Glomerular visceral epithelial cell (primary cell): ENCODE results near the gene RELB.

ENCODE experiments used
- DNase-seq: peaks from one replicate; pipeline ENCODE4 v3.0.0-alpha.2; 2016; ENCODE audit errors: extremely low spot score

Gene RELB

DNA sequence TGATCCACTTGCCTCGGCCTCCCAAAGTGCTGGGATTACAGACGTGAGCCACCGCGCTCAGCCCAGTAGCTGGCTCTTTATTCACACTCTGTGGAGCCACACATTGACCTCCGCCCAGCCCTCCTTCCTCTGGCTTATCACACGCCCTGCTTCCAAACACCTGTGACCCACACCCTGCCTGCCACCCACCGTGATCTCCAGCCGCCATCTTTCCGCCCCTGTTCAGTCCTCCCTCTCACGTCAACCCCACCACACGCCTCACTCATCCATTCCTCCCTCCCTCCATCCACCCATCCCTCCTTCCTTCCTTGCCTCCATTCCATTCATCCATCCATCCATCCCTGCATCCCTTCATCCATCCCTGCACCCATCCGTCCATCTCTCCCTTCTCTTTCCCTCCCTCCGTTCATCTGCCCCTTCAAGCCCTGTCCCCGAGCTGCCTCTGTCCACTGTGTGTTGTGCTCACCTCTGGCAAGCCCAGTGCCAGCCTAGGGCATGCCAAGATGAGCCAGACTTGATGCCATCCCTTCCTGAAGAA is 57.4 kb downstream of the RELB start:
- DNase-seq, result no peak

GRCh38 chr19:45059258-45059965 is 58.1 kb downstream of the RELB start:
- DNase-seq, result peak; percentile 85

DNA sequence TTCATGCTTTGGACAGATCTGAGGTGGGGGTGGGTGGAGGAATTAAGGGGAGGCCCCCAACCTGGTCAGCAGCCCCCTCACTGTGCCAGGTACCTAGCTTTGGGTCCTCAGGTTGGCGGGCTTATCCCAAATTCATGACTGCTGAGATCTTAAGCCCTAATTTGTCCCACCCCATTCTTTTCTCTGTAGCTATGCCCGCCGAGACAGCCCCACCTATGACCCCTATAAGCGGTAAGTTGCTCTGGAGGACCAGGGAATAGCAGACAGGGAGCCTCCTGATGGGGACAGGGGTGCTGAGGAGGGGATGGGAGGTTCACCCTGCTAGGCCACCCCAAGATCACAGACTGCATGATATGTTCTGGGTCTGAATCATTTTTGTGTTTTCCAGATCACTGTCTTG is 60.7 kb downstream of the RELB start:
- DNase-seq, result no peak

GRCh38 chr19:45063851-45064801 is 62.9 kb downstream of the RELB start:
- DNase-seq, result no peak

DNA sequence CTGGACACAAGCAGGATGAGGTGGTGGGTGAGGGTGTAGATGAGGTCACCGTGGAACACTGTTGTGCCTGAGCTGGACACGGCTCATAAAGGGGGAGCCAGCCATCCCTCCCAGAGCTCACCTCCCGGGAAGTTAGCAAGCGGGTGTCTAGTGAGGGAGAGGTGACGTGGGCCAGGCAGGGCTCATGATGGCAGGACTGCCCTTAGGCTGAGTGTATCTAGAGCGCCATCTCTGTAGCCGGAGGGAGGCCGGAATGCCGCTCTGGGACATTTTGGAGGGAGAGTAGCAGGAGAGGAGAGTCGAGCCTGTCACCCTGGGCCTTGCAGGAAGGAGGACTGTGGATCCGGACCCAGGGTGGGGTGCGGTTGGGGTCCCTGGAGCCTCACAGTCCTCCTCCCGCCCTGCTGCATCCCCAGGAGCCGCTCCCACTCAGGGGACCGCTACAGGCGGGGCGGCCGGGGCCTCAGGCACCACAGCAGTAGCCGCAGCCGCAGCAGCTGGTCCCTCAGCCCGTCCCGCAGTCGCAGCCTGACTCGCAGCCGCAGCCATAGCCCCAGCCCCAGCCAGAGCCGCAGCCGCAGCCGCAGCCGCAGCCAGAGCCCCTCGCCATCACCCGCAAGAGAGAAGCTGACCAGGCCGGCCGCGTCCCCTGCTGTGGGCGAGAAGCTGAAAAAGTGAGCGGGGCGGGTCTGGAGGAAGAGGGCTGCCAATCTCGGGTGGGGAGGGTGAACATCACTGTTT is 65.8 kb downstream of the RELB start:
- DNase-seq, result no peak

DNA sequence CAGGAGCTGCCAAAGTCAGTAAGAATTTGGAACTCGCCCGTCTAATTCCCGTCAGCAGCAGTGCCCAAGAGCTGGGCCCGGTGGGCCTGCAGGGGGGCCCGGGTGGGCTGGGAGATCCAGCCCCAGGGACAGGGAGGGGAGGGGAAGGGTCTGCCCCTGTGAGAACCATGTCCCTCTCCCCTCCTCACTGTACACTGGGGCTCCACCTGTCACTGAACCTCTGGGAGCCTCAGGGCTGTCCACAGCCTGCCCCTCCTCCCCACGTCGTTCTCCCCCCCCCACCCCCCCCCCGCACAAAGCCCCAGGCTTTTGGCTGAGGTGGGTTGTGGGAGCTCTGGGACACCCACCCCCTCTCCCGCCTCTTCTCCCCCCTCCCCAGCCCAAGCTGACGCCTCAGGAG is 66.8 kb downstream of the RELB start:
- no peak for DNase-seq

- DNase-seq, result no peak
Measured at GRCh38 chr19:45069056-45069455, 67.8 kb downstream of the RELB start.

GRCh38 chr19:45070214-45070613 is 69.0 kb downstream of the RELB start:
- no peak for DNase-seq

DNA sequence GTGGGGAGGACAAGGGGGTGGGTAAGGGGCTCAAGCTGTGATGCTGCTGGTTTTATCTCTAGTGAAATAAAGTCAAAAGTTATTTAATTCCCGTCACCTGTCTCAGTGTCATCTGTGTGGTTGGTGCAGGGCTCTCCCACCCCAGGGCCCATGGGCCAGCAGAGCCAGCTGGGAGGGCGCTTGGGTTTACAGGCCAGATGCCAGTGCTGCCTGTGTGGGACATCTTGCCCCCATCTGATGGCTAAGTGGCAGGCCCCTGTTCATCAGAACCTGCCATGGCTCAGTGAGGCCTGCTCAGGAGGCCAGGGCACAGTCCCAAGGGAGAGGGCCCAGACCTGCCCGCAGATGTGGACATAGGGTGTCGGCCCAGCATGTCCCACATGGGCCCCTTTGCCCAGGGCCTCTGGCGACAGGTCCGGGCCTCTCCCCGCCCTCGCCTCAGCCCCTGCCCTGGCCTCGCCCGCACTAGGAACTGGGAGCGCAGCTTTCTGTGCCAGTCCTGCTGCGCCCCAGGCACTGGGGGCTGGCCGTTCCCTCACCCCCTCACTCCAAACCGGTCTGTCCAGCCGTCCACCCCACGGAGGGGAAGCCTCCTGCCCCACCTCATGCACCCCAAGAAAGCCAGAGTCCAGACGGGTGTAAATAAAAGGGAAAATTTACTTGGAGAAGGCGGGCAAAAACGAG is 69.7 kb downstream of the RELB start:
- no peak for DNase-seq

GRCh38 chr19:45071545-45071938 is 70.3 kb downstream of the RELB start:
- no peak for DNase-seq

DNA sequence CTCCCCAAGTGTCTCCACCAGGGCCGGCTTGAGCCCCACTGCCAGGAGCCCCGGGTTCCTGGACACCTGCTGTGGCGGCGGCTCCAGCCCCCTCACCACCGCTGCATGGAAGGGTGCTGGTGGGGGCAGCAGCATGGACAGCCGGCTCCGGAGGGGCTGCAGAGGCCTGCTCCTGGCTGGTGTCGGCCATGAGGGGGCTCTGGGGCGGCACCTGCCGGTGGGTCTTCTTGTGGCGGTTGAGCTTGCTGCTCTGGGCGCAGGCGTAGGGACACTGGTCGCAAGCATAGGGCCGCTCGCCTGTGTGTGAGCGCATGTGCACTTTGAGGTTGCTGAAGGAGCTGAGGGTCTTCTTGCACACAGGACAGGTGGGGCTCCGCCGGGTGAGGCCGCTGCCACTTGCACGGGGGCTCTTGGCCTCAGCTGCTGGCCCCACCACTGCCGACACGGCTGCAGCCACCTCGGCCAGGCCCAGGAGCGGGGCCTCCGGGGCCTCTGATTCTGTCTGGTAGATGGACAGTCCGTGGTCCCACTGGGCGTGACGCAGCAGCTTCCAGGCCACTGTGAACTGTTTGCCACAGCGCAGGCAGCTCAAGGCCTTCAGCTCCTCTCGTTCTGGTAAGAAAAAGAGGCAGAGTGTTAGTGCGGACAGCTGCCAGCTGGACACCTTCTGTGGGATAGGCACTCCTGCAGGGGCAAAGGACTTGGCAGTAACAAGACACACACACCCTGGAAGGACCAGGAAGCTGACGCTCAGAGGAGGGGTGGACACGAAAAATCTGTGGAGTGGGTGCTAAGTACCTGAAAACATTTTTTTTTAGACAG is 70.9 kb downstream of the RELB start:
- no peak for DNase-seq

GRCh38 chr19:45074744-45075300 is 73.6 kb downstream of the RELB start:
- DNase-seq, result no peak

DNA sequence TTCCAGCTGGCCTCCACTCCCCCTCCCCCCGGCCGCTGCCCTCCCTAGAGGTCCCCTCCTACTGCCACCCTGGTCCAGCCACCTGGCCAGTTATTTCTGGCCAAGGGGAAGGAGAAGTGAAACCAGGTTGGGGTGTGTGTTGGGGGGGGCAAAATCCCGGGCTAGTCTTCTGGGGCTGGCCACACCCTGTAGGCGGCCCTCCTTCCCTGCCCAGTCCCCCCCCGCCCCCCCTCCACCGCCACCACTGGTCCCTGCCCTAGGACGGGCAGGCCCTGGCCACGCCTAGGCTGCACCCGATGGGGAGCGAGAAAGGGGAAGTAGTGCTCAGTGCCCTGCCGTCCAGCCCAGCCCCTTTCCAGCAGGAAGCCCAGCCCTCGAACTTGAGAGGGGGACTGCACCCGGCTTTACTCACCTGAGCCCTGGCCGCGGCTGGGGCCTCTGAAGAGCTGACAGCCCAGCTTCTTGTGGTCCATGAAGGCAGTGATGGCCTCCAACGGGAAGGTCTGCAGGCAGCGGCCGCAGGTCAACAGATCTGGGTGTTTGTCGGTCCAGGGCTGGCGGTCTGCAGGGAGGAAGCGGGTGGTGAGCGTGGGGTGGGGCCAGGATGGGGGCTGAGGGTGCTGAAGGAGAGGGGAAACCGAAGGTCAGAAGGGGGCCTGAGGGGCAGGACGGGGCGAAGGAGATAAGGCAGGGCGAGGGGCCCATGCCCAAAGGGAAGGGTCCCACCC is 74.2 kb downstream of the RELB start:
- DNase-seq, result peak; percentile 87

- peak; percentile 69 for DNase-seq
Measured at GRCh38 chr19:45076029-45076850, 75.0 kb downstream of the RELB start, which contains the start of gene ZNF296. Gene ZNF296, minus strand, starts transcription at chr19:45076478. Its CDS starts 105 bp downstream, at chr19:45076373.

GRCh38 chr19:45076851-45077730 is 75.8 kb downstream of the RELB start:
- no peak for DNase-seq

DNA sequence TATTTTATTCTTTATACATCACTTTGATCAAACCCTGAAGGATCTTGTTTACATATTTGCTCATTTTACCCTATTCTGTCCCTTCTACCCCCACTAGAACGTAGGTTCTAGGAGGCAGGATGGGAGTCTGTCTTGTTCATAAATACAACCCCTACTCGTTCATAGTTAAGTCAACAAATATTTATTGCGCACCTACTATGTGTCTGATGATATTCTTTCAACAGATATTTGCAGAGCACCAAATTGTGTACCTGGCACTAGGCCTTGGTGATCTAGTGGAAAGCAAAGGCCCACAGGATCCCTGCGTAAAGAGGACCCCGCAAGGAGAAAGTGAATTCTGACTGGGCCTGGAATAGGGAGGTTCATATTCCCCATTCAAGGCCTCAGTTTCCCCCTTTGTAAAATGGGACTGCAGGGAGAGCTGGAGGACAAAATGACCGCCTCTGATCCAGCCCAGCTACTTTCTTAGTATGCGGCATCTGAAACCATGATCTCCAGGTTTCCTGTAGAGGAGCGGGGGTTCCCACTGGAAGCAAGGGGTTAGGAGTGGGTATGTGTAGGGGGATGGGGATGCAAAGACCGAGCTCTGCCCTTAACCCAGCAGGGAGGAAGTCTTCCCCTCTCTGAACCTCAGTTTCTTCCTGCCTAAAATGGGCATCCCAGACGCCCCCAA is 77.3 kb downstream of the RELB start:
- no peak for DNase-seq
